ENCODE results near the gene EIF4EBP2. TPM values are rescaled to one million over a fixed set of nuclear protein-coding genes. Genes with fewer than 3 reads are reported as not detected.

The EIF4EBP2 gene
- total RNA-seq, 1 experiment from 2014 or later, result 166 TPM

DNA sequence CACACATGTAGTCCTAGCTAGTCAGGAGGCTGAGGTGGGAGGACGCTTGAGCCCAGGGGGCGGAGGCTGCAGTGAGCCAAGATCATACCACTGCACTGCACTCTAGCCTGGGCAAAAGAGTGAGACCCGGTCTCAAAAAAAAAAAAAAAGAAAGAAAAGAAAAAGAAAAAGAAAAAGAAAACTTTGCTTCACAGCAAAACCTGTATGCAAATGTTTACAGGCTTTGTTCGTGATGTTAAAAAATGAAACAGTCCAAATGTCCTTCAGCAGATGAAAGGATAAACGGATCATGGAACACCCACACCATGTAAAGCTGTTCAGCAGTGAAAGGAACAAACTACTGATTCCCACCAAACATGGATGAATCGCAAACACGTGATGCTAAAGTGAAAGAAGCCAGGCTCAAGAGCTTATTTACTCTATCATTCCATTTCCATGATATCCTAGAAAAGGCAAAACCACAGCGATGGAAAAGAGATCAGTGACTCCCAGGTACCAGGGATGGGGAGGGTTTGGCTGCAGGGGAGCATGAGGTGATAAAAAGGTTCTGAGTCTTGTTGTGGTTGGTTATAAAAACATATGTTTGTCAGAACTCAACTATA, 36.6 kb upstream of the EIF4EBP2 start:
- intact Hi-C loops (cut with micrococcal nuclease; ENCODE audit: unreplicated experiment), result no loop called here
- no peaks in the 10 kb centered on the region for H3K36me3 ChIP-seq (ENCODE audit: control insufficient read depth, insufficient read depth, low read length)
- Mint-ChIP-seq H3K9me3 (ENCODE audit: unreplicated experiment) (no peaks in the 10 kb centered on the region), H3K27ac (ENCODE audit: unreplicated experiment) (no peak overlapping the region), H3K27me3 (ENCODE audit: insufficient read depth, unreplicated experiment) (no peaks in the 10 kb centered on the region), H3K4me3 (ENCODE audit: unreplicated experiment) (no peak overlapping the region), H3K4me1 (ENCODE audit: low read depth, unreplicated experiment) (peaks cover 20% of the 10 kb centered on the region), H3K36me3 (ENCODE audit: insufficient read depth, unreplicated experiment) (peaks cover 12% of the 10 kb centered on the region)
- TF ChIP-seq, protein P1, sequence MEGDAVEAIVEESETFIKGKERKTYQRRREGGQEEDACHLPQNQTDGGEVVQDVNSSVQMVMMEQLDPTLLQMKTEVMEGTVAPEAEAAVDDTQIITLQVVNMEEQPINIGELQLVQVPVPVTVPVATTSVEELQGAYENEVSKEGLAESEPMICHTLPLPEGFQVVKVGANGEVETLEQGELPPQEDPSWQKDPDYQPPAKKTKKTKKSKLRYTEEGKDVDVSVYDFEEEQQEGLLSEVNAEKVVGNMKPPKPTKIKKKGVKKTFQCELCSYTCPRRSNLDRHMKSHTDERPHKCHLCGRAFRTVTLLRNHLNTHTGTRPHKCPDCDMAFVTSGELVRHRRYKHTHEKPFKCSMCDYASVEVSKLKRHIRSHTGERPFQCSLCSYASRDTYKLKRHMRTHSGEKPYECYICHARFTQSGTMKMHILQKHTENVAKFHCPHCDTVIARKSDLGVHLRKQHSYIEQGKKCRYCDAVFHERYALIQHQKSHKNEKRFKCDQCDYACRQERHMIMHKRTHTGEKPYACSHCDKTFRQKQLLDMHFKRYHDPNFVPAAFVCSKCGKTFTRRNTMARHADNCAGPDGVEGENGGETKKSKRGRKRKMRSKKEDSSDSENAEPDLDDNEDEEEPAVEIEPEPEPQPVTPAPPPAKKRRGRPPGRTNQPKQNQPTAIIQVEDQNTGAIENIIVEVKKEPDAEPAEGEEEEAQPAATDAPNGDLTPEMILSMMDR (IDR thresholded peaks at IDR 0.05; ENCODE audit: insufficient read depth in 1 of 2, low read depth in 1 of 2, low read length in 1 of 2, severe bottlenecking in 1 of 2, unreplicated experiment in 1 of 2), result no peak
- H3K9me3 ChIP-seq, result no peaks in the 10 kb centered on the region
- no peak for DNase-seq
- H3K27me3 ChIP-seq (replicated peaks; ENCODE audit: control insufficient read depth, insufficient read depth, low read length), result no peaks in the 10 kb centered on the region
- peaks cover 22% of the 10 kb centered on the region for H3K4me1 ChIP-seq
- H3K4me3 ChIP-seq (ENCODE audit: low read depth, low read length), result no peak overlapping the region
- CTCF ChIA-PET, result interaction anchor here (0.6 to 7.1 kb wide), 6 partner anchors 14 to 145 kb away, joined by 3 to 284 read pairs (median 7); no protein-coding TSS in a partner anchor
- POLR2A ChIA-PET, result interaction anchor here (0.6 to 0.8 kb wide), 2 partner anchors 20 to 277 kb away, joined by 3 to 4 read pairs; no protein-coding TSS in a partner anchor
- BruUV-seq (replicated peaks), result no TSS peak

GRCh38 chr10:70368774-70369482, 35.0 kb upstream of the EIF4EBP2 start:
- intact Hi-C loops (cut with micrococcal nuclease; ENCODE audit: unreplicated experiment), result no loop called here
- Histone ChIP-seq H3K36me3 (ENCODE audit: control insufficient read depth, insufficient read depth, low read length) (no peaks in the 10 kb centered on the region; the same call in 1 of the 2 replicates), H3K27me3 (replicated peaks; ENCODE audit: control insufficient read depth, insufficient read depth, low read length) (no peaks in the 10 kb centered on the region), H3K4me1 (peaks cover 22% of the 10 kb centered on the region), H3K4me3 (ENCODE audit: low read depth, low read length) (no peak overlapping the region), H3K9me3 (no peaks in the 10 kb centered on the region)
- peaks cover 20% of the 10 kb centered on the region for H3K4me1 Mint-ChIP-seq (ENCODE audit: low read depth, unreplicated experiment)
- no peaks in the 10 kb centered on the region for H3K9me3 Mint-ChIP-seq (ENCODE audit: unreplicated experiment)
- no peaks in the 10 kb centered on the region for H3K27me3 Mint-ChIP-seq (ENCODE audit: insufficient read depth, unreplicated experiment)
- H3K27ac Mint-ChIP-seq (ENCODE audit: unreplicated experiment), result peak overlapping the region; percentile 70
- ChIA-PET POLR2A (interaction anchor here (0.5 to 1.0 kb wide), 3 partner anchors 18 to 104 kb away, joined by 3 read pairs; partner anchors contain the start of gene EIF4EBP2), CTCF (interaction anchor here (0.6 to 7.1 kb wide), 6 partner anchors 18 to 257 kb away, joined by 3 to 284 read pairs (median 7); no protein-coding TSS in a partner anchor)
- TF ChIP-seq, protein P1 (IDR thresholded peaks at IDR 0.05; ENCODE audit: insufficient read depth in 1 of 2, low read depth in 1 of 2, low read length in 1 of 2, severe bottlenecking in 1 of 2, unreplicated experiment in 1 of 2), result no peak
- DNase-seq, result peak; percentile 76
- peak overlapping the region; percentile 42 for H3K4me3 Mint-ChIP-seq (ENCODE audit: unreplicated experiment)
- no TSS peak for BruUV-seq (replicated peaks)
- H3K36me3 Mint-ChIP-seq (ENCODE audit: insufficient read depth, unreplicated experiment), result peaks cover 12% of the 10 kb centered on the region

- peaks cover 14% of the 10 kb centered on the region for H3K4me1 Mint-ChIP-seq (ENCODE audit: low read depth, unreplicated experiment)
- POLR2A ChIA-PET, result interaction anchor here (1.0 kb wide), 2 partner anchors 18 to 34 kb away, joined by 3 read pairs; partner anchors contain the start of gene EIF4EBP2
- no peaks in the 10 kb centered on the region; the same call in 1 of the 2 replicates for H3K36me3 ChIP-seq (ENCODE audit: control insufficient read depth, insufficient read depth, low read length)
- H3K27me3 ChIP-seq (replicated peaks; ENCODE audit: control insufficient read depth, insufficient read depth, low read length), result no peaks in the 10 kb centered on the region
- H3K4me1 ChIP-seq, result peaks cover 18% of the 10 kb centered on the region
- no peaks in the 10 kb centered on the region for H3K27me3 Mint-ChIP-seq (ENCODE audit: insufficient read depth, unreplicated experiment)
- no peak overlapping the region for H3K4me3 ChIP-seq (ENCODE audit: low read depth, low read length)
- H3K9me3 ChIP-seq, result no peaks in the 10 kb centered on the region
- H3K36me3 Mint-ChIP-seq (ENCODE audit: insufficient read depth, unreplicated experiment), result peaks cover 11% of the 10 kb centered on the region
- peak overlapping the region; percentile 70 for H3K27ac Mint-ChIP-seq (ENCODE audit: unreplicated experiment)
- intact Hi-C loops (cut with micrococcal nuclease; ENCODE audit: unreplicated experiment), result no loop called here
- TF ChIP-seq, protein P1 (IDR thresholded peaks at IDR 0.05; ENCODE audit: insufficient read depth in 1 of 2, low read depth in 1 of 2, low read length in 1 of 2, severe bottlenecking in 1 of 2, unreplicated experiment in 1 of 2), result no peak
- no TSS peak for BruUV-seq (replicated peaks)
- H3K4me3 Mint-ChIP-seq (ENCODE audit: unreplicated experiment), result peak overlapping the region; percentile 42
- DNase-seq, result no peak
- CTCF ChIA-PET, result interaction anchor here (0.6 to 7.1 kb wide), 6 partner anchors 18 to 258 kb away, joined by 3 to 284 read pairs (median 7); no protein-coding TSS in a partner anchor
- H3K9me3 Mint-ChIP-seq (ENCODE audit: unreplicated experiment), result no peaks in the 10 kb centered on the region
These were observed 34.4 kb upstream of the EIF4EBP2 start for GRCh38 chr10:70369498-70370018.
